Prostate gland (tissue), 2 donors: Measurements from ENCODE around the gene DRAM1.

Source experiments
- POLR2AphosphoS5 ChIP-seq: sonication (generic); formaldehyde crosslinking; IDR thresholded peaks from one replicate; pipeline ENCODE4 v1.6.1; 2017; ENCODE audit warnings: antibody characterized with exemption
- TF ChIP-seq, protein P1 (sequence below), 4 experiments: fragments of 200-600 bp in 2 of 4; fragments of 450-650 bp in 2 of 4; sonication (generic) in 2 of 4; IDR thresholded peaks; 1 replicate in 3 of 4; 2 replicates in 1 of 4; pipeline ENCODE4 v1.5.1; 2016 to 2019; ENCODE audit warnings: antibody characterized with exemption in 4 of 4, mild to moderate bottlenecking in 2 of 4, moderate library complexity in 2 of 4

DNA sequence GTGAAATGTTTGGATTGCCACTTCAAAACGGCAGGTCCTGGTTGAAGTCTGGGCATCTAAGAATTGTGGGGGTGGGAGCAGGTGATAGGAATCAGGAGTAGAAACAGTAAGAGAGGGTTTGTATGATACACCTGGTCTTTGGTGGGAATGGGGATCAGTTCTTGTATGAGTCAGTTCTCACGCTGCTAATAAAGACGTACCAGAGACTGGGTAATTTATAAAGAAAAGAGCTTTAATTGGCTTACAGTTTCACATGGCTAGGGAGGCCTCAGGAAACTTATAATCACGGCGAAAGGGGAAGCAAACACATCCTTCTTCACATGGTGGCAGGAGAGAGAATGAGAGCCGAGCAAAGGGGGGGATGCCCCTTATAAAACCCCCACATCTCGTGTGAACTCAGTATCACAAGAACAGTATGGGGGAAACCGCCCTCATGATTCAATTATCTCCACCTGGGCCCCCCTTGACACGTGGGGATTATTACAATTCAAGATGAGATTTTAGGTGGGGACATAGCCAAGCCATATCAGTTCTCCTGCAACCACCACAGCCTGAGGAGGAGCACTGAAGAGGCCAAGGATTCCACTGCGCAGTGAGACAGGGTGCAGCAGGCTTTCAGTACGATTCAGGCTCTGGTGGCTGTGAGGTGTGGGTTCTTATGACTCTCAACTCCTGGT, 52.1 kb downstream of the DRAM1 start:
- TF ChIP-seq, protein P1, sequence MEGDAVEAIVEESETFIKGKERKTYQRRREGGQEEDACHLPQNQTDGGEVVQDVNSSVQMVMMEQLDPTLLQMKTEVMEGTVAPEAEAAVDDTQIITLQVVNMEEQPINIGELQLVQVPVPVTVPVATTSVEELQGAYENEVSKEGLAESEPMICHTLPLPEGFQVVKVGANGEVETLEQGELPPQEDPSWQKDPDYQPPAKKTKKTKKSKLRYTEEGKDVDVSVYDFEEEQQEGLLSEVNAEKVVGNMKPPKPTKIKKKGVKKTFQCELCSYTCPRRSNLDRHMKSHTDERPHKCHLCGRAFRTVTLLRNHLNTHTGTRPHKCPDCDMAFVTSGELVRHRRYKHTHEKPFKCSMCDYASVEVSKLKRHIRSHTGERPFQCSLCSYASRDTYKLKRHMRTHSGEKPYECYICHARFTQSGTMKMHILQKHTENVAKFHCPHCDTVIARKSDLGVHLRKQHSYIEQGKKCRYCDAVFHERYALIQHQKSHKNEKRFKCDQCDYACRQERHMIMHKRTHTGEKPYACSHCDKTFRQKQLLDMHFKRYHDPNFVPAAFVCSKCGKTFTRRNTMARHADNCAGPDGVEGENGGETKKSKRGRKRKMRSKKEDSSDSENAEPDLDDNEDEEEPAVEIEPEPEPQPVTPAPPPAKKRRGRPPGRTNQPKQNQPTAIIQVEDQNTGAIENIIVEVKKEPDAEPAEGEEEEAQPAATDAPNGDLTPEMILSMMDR (IDR thresholded peaks at IDR 0.05): no peak
- no peak for TF ChIP-seq POLR2AphosphoS5
